Right lobe of liver (tissue), 6 donors: ENCODE measurements around the gene C1orf198. TPM values are rescaled to one million over a fixed set of nuclear protein-coding genes. Genes with fewer than 3 reads are reported as not detected.

Source experiments
- ATAC-seq, 4 donors: fragments of 200-7000 bp; cut with Tn5 transposase; one replicate each; pipeline ENCODE4 v1.9.1; 2020; ENCODE audit warnings: mild to moderate bottlenecking in 4 of 4, moderate library complexity in 4 of 4
- DNase-seq, 3 donors: peaks; one replicate each; pipeline ENCODE4 v3.0.0-alpha.2; 2020
- H3K27ac ChIP-seq, 3 donors: fragments of 200-600 bp; one replicate each; pipeline ENCODE4 v1.8.0; 2022
- H3K27me3 ChIP-seq, 2 donors: fragments of 200-600 bp; one replicate each; pipeline ENCODE4 v1.8.0; 2022
- H3K36me3 ChIP-seq, 4 donors: fragments of 200-600 bp; sonication (generic) in 1 of 4; one replicate each; pipeline versions ENCODE4 v1.5.1 to v1.8.0; 2017 to 2022; ENCODE audit warnings: control low read depth in 1 of 4
- H3K4me1 ChIP-seq, 4 donors: fragments of 200-600 bp; sonication (generic) in 1 of 4; one replicate each; pipeline versions ENCODE4 v1.5.1 to v1.8.0; 2017 to 2022; ENCODE audit warnings: control low read depth in 1 of 4
- H3K4me3 ChIP-seq, 3 donors: fragments of 200-600 bp; one replicate each; pipeline ENCODE4 v1.8.0; 2022
- H3K9me3 ChIP-seq, 4 donors: fragments of 200-600 bp; sonication (generic) in 1 of 4; one replicate each; pipeline versions ENCODE4 v1.5.1 to v1.8.0; 2017 to 2022; ENCODE audit warnings: control low read depth in 1 of 4
- CTCF ChIP-seq, 4 donors: fragments of 200-600 bp in 3 of 4; fragments of 450-650 bp in 1 of 4; IDR thresholded peaks; one replicate each; pipeline versions ENCODE4 v1.5.1 to v1.8.0; 2016 to 2022; ENCODE audit warnings: antibody characterized with exemption in 4 of 4, mild to moderate bottlenecking in 2 of 4
- POLR2A ChIP-seq: fragments of 450-650 bp; IDR thresholded peaks from one replicate; pipeline ENCODE4 v1.6.1; 2017; ENCODE audit warnings: antibody characterized with exemption, mild to moderate bottlenecking
- WGBS: methylation state at CpG from one replicate; pipeline ENCODE4 v1.1.6; 2018; ENCODE audit warnings: low coverage, low lambda C conversion rate; ENCODE audit not compliant: insufficient coverage; ENCODE audit errors: missing lambda C conversion rate; 5-methylcytosine and 5-hydroxymethylcytosine counted together
- intact Hi-C, 2 donors: fragments of 100-400 bp; cut with DNase I; formaldehyde crosslinking; loops; one replicate each; pipeline versions ENCODE4 v1.11.2 to v1.14.1; 2022
- total RNA-seq, 6 experiments: library from RNA; depleted of rRNA in 2 of 6; stranded (reverse); fragments of >200 nt in 2 of 6; fragmentation: NEBNext Ultra II Directional in 3 of 6; extraction: Animal tissue kit (Norgen Biotek cat#: 25700) in 3 of 6; gene quantifications; one replicate each; pipeline versions ENCODE4 v1.1.0 to v1.2.4, GENCODE V29; 2016 to 2023
- donor health status: DM: no; HTN: yes; CAD: no.
- donor health status: DM: no; HTN: no; CAD: no.
- donor health status: DM: no; HTN: no; CAD: no.
- donor health status: DM: no; HTN: yes; CAD: no.
- donor health status: DM: no; HTN: yes; CAD: no.

The C1orf198 gene
- total RNA-seq, 6 experiments from 2014 or later: 4.2 to 33.7 (median 17.2) TPM

GRCh38 chr1:230884646-230885045 lies 16.3 kb upstream of the C1orf198 start:
- Histone ChIP-seq H3K9me3 (no peaks in the 10 kb centered on the region), H3K27ac (no peak overlapping the region), H3K4me1 (no peaks in the 10 kb centered on the region), H3K4me3 (no peak overlapping the region), H3K27me3 (no peaks in the 10 kb centered on the region), H3K36me3 (no peaks in the 10 kb centered on the region)
- 87% methylated on average over 2 of the region's 2 CpGs for WGBS
- DNase-seq: no peak
- intact Hi-C loops: no loop called here
- TF ChIP-seq CTCF (IDR thresholded peaks at IDR 0.05) (no peak), POLR2A (no peak)
- no peak for ATAC-seq

GRCh38 chr1:230883967-230884366 lies 15.6 kb upstream of the C1orf198 start:
- no peaks in the 10 kb centered on the region for H3K4me1 ChIP-seq
- H3K27me3 ChIP-seq: no peaks in the 10 kb centered on the region
- no peak for TF ChIP-seq POLR2A
- TF ChIP-seq CTCF (IDR thresholded peaks at IDR 0.05): no peak
- H3K27ac ChIP-seq: no peak overlapping the region
- ATAC-seq (no peak), DNase-seq (no peak)
- WGBS: 48% methylated on average over 4 of the region's 4 CpGs
- H3K36me3 ChIP-seq: no peaks in the 10 kb centered on the region
- intact Hi-C loops: no loop called here
- no peaks in the 10 kb centered on the region for H3K9me3 ChIP-seq
- H3K4me3 ChIP-seq: no peak overlapping the region

- Histone ChIP-seq H3K4me3 (no peak overlapping the region), H3K9me3 (no peaks in the 10 kb centered on the region), H3K36me3 (no peaks in the 10 kb centered on the region), H3K27ac (no peak overlapping the region), H3K4me1 (no peaks in the 10 kb centered on the region), H3K27me3 (no peaks in the 10 kb centered on the region)
- no peak for ATAC-seq
- DNase-seq: no peak
- 32% methylated on average over 8 of the region's 8 CpGs for WGBS
- TF ChIP-seq CTCF (IDR thresholded peaks at IDR 0.05): no peak
- no peak for TF ChIP-seq POLR2A
- intact Hi-C loops: no loop called here
These were observed 11.5 kb upstream of the C1orf198 start for GRCh38 chr1:230879778-230880177.

GRCh38 chr1:230878591-230878990 lies 10.3 kb upstream of the C1orf198 start:
- no peaks in the 10 kb centered on the region for H3K4me1 ChIP-seq
- H3K27ac ChIP-seq: no peak overlapping the region
- TF ChIP-seq CTCF (IDR thresholded peaks at IDR 0.05) (no peak), POLR2A (no peak)
- DNase-seq (no peak), ATAC-seq (no peak)
- no peak overlapping the region for H3K4me3 ChIP-seq
- H3K9me3 ChIP-seq: no peaks in the 10 kb centered on the region
- 31% methylated on average over 5 of the region's 5 CpGs for WGBS
- H3K36me3 ChIP-seq: no peaks in the 10 kb centered on the region
- intact Hi-C loops: no loop called here
- no peaks in the 10 kb centered on the region for H3K27me3 ChIP-seq

GRCh38 chr1:230877924-230878590 lies 9.7 kb upstream of the C1orf198 start:
- H3K27me3 ChIP-seq: no peaks in the 10 kb centered on the region
- intact Hi-C loops: no loop called here
- 85% methylated on average over 4 of the region's 4 CpGs for WGBS
- no peak overlapping the region for H3K4me3 ChIP-seq
- DNase-seq: no peak
- no peaks in the 10 kb centered on the region for H3K36me3 ChIP-seq
- H3K9me3 ChIP-seq: no peaks in the 10 kb centered on the region
- no peak for ATAC-seq
- H3K27ac ChIP-seq: no peak overlapping the region
- no peak for TF ChIP-seq CTCF (IDR thresholded peaks at IDR 0.05)
- no peak for TF ChIP-seq POLR2A
- no peaks in the 10 kb centered on the region for H3K4me1 ChIP-seq
